Endometrium (tissue), 2 donors: ENCODE measurements around the gene KCNK10.
A peak's percentile ranks its signal among the peaks of the same experiment; 100 is the strongest.

Source experiments
- FAIRE-seq: peaks from 2 replicates; lab custom pipeline; 2012; peaks lifted over from hg19 to GRCh38; lab: Jason Lieb, UNC
- donor health status: control.
- donor health status: control.

The KCNK10 gene

DNA sequence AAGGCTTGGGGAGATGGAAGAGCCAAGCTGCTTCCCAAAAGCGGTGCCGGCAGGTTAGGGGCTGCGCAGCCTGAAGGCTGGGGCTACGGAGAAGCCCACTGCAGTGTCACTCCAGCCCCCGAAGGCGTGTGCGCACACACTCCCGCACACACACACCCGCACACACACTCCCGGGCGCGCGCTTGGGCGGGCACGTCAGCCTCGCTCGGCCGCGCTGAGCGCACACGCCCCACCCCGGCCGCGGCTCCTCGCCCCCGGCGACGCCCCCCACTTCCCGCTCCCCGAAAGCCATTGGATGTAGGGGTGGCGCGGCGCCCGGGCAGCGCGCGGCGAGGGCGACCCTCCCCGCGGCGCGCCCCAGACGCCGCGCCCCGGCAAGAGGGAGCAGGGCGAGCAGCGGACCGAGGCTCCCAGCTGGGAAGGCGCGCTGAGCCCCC is at the start of gene KCNK10:
Gene KCNK10, minus strand, starts transcription at position 184 of the 437 bp plus-strand sequence. CDS start 471 bp downstream, outside the sequence.
- FAIRE-seq: no peak

GRCh38 chr14:88369496-88369895 is 46.4 kb upstream of the KCNK10 start:
- FAIRE-seq: no peak

GRCh38 chr14:88364710-88365413 is 41.8 kb upstream of the KCNK10 start:
- no peak for FAIRE-seq

- no peak for FAIRE-seq
Observed at GRCh38 chr14:88363644-88364043, 40.6 kb upstream of the KCNK10 start.

- FAIRE-seq: no peak
Observed at GRCh38 chr14:88359500-88359899, 36.4 kb upstream of the KCNK10 start.

DNA sequence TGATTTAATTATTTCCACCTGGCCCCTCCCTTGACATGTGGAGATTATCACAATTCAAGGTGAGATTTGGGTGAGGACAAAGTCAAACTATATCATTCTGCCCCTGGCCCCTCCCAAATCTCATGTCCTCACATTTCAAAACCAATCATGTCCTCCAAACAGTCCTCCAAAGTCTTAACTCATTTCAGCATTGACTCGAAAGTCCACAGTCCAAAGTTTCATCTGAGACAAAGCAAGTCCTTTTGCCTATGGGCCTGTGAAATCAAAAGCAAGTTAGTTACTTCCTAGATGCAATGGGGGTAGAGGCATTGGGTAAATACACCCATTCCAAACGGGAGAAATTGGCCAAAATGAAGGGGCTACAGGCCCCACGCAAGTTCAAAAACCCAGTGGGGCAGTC is 31.3 kb upstream of the KCNK10 start:
- FAIRE-seq: no peak

GRCh38 chr14:88352698-88353097 is 29.6 kb upstream of the KCNK10 start:
- no peak for FAIRE-seq

DNA sequence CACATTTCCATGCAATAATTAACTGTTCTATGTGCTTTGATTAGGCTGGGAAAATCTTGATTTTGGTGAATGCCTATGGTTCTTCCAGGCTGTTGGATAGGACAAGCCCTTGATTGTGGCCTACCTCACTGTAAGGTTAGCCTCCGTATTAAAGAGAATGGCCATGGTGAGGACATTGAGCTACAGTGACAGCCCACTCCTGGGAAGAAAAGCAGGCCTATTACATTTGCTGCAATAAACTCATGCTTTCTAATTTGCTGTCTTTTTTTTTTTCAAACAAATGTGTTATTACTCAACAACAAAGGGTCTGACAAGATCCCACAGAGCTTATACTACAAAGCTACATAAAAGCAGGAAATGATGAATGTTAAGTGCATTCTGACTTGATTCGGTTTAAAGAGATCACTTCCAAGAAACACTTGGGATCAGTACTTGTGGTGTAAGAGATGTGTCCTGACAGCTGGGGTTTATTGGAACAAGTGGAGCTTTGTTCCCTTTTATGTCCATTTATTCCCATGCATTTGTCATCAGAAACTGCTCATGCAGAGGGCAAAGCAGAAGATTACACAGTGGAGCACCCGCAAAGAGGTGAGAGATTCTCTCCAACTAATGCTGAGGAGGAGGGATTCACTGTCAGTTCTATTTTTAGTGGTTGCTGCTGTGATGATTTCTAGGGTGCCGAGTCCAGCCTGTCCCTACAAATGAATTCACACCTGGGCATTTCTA is 29.1 kb upstream of the KCNK10 start:
- no peak for FAIRE-seq

- FAIRE-seq: no peak
Observed at GRCh38 chr14:88348546-88348945, 25.5 kb upstream of the KCNK10 start.

DNA sequence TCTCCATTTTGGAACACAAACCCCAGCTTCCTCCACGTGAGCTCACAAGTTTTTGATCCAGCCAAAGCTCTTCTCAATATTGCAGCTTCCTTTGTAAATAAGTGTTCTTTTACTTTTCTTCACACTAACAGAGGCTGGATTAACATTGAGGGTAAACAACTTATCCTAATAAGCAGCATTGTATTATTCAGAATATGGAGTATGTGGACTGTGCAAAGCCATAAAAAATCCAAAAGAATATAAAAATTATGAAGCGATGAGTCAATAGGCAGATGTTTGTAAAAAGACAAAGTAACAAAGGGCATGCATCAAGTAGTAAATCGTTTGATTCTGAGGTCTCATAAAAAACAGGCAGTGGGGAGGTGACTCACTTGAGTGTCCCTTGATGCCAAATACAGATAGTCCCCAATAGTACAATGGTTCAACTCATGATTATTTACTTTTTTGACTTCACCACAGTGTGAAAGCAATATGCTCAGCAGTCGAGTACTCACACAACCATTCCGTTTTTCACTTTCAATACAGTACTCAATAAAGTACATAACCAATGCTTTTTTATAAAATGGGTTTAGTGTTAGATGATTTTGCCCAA is 23.1 kb upstream of the KCNK10 start:
- peak; percentile 37 for FAIRE-seq

- FAIRE-seq: no peak
Observed at GRCh38 chr14:88342980-88343379, 19.9 kb upstream of the KCNK10 start.

DNA sequence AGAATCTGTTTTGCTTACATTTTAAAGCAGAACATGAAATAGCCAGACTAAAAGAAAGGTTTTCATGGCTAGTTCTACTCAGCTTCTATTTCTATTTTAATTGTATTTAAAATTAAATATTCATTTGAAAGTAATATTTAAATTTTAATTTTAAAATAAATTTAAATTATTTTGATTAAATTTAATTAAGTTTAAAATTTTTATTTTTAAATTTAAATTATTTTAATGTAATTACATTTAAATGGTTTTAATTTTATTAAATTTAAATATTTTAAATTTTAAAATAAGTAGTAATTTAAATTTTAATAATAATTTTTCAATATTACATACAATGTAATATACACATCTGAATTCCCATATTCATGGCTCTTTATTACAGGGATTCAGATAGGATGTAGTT is 17.3 kb upstream of the KCNK10 start:
- FAIRE-seq: peak; percentile 98

DNA sequence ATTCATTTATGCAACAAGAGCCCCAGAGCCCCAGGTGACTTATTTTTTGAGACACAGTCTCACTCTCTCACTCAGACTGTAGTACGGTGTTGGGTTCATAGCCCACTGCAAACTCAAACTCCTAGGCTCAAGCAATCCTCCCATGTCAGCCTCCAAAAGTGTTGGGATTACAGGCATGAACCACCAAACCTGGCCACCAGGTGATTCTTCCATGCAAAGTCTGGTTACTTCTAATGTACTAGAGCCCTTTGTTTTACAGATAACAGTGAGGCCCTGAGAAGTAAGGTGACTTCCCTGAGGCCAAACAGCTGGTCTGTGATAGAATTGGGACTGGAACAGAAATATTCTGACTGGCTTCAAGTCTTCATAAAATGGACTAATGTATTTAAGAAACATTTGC is 10.0 kb upstream of the KCNK10 start:
- no peak for FAIRE-seq

- FAIRE-seq: no peak
Observed at GRCh38 chr14:88327497-88327896, 4.4 kb upstream of the KCNK10 start.

- FAIRE-seq: no peak
Observed at GRCh38 chr14:88326352-88327103, 3.5 kb upstream of the KCNK10 start.

DNA sequence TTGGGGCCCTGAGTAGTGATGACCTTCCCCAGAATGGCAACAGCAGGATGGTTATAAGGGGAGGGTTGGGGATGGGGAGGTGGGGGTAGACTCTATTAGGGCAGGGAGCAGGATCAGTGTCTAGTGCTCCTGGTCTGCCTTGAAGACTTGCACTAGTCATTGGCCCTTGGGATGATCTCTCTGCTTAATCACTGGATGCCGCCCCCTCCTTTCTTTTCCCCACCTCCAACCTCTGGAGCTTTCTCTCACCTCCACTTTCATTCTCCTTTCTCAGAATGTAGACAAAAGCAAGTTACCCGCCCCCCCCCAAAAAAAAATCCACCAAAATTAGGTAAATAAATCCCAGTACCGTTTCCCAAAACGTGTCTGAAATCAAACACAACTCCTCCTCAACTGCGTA is 2.8 kb upstream of the KCNK10 start:
- no peak for FAIRE-seq

DNA sequence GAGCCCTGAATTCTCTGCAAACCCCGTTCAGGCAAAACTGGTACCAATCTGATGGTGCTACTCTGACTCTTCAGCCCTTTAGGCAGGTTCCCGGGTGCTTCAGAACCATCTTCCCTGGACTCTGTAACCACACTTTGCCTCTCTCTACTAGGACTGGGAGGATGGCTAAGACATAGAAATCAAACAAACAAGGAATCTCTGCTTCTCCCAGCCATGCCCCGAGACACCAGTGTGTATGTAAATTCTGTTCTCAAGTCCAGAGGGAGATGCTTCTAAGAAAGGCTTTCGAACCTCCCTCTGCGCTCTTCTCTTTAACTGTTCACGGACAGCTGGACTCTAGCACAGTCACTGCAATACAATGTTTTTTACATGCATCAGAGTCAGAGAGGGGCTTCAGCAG is 1.9 kb upstream of the KCNK10 start:
- no peak for FAIRE-seq

- no peak for FAIRE-seq
Observed at GRCh38 chr14:88324491-88324890, 1.4 kb upstream of the KCNK10 start.

GRCh38 chr14:88323523-88324199 is 592 bp upstream of the KCNK10 start:
- no peak for FAIRE-seq

- no peak for FAIRE-seq
Observed at GRCh38 chr14:88322504-88323085, 474 bp downstream of the KCNK10 start.

DNA sequence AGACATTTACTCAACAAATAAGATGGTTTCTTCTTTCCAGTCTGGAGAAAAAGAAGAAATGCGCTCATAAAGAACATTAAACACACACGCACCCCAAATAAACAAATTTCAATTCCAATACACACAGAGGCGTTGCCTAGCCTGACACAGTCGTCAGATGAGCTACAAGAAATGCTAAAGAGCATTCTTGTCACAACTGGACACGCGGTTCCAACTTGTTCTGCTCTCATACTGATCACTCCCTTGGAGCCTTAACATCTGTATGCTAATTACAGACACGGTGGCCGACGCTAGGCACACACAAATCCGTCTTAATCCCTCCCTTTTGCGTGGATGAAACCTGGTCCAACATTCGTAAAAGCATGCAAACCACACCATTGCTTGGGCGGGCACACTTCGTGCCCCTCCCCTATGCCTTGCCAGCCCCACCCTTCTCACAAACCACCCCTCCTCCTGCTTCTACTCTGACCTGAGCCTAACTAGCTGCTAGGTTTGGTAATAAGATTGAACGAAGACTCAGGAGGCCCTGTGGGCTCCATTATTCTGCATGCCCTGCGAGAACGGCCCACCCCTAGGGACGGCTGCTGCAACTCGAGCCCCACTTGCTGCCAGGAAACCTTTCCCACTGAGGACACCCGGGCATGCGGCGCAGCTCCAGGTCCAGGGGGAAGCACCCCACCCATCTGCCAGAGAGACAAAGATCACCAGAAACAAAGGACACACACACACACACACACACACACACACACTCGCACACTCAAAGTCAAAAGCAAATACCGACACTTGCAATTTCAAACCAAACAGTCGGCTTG is 1.2 kb downstream of the KCNK10 start:
- FAIRE-seq: no peak
